WTC11 (cell line): Measurements from ENCODE around the gene SETD1A.

ENCODE experiments used
- MYBL2 ChIP-seq: sonication (generic); formaldehyde crosslinking; IDR thresholded peaks from 2 replicates; pipeline ENCODE4 v1.8.1; 2023; ENCODE audit warnings: mild to moderate bottlenecking, moderate library complexity, missing genetic modification reagents
- NR1H2 ChIP-seq: sonication (generic); formaldehyde crosslinking; IDR thresholded peaks from 2 replicates; pipeline ENCODE4 v1.9.0; 2021; ENCODE audit warnings: mild to moderate bottlenecking, moderate library complexity, missing genetic modification reagents
- NR2C2 ChIP-seq: sonication (generic); formaldehyde crosslinking; IDR thresholded peaks from 2 replicates; pipeline ENCODE4 v1.8.0; 2022; ENCODE audit warnings: mild to moderate bottlenecking, missing genetic modification reagents
- TCF7 ChIP-seq: sonication (generic); formaldehyde crosslinking; IDR thresholded peaks from 2 replicates; pipeline ENCODE4 v1.8.0; 2022; ENCODE audit warnings: mild to moderate bottlenecking, low read depth, missing genetic modification reagents, moderate library complexity
- ZNF532 ChIP-seq: fragments of 250-450 bp; sonication (Bioruptor Pico); IDR thresholded peaks from 2 replicates; pipeline ENCODE4 v1.9.0; 2021; ENCODE audit warnings: mild to moderate bottlenecking, borderline replicate concordance
- TF ChIP-seq, protein P1 (sequence below): fragments of 200-600 bp; IDR thresholded peaks from 2 replicates; pipeline ENCODE4 v1.8.0; 2022; ENCODE audit warnings: antibody characterized with exemption
- TF ChIP-seq, protein P2 (sequence below): sonication (generic); formaldehyde crosslinking; IDR thresholded peaks from 2 replicates; pipeline ENCODE4 v1.8.0; 2022; ENCODE audit warnings: mild to moderate bottlenecking, missing genetic modification reagents

GRCh38 chr16:30922420-30922959, 35.1 kb upstream of the SETD1A start:
- TF ChIP-seq TCF7 (CRISPR knock-in tag) = no peak
- no peak for TF ChIP-seq MYBL2 (CRISPR knock-in tag)
- TF ChIP-seq, protein P1, sequence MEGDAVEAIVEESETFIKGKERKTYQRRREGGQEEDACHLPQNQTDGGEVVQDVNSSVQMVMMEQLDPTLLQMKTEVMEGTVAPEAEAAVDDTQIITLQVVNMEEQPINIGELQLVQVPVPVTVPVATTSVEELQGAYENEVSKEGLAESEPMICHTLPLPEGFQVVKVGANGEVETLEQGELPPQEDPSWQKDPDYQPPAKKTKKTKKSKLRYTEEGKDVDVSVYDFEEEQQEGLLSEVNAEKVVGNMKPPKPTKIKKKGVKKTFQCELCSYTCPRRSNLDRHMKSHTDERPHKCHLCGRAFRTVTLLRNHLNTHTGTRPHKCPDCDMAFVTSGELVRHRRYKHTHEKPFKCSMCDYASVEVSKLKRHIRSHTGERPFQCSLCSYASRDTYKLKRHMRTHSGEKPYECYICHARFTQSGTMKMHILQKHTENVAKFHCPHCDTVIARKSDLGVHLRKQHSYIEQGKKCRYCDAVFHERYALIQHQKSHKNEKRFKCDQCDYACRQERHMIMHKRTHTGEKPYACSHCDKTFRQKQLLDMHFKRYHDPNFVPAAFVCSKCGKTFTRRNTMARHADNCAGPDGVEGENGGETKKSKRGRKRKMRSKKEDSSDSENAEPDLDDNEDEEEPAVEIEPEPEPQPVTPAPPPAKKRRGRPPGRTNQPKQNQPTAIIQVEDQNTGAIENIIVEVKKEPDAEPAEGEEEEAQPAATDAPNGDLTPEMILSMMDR = no peak
- TF ChIP-seq, protein P2, sequence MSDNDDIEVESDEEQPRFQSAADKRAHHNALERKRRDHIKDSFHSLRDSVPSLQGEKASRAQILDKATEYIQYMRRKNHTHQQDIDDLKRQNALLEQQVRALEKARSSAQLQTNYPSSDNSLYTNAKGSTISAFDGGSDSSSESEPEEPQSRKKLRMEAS = no peak
- peak; percentile 99 for TF ChIP-seq NR2C2
- TF ChIP-seq ZNF532 = no peak
- TF ChIP-seq NR1H2 = no peak
